Endodermal cell (in vitro differentiated cells): ENCODE data around the gene DVL1. TPM values are rescaled to one million over a fixed set of nuclear protein-coding genes. Genes with fewer than 3 reads are reported as not detected.

Experiments
- DNase-seq: peaks from one replicate; pipeline ENCODE4 v3.0.0-alpha.2; 2017
- H3K27ac ChIP-seq: 2 replicates; pipeline ENCODE4 v1.5.1; 2013; ENCODE audit warnings: mild to moderate bottlenecking, low read depth, low read length, moderate library complexity
- H3K27me3 ChIP-seq: 2 replicates; pipeline ENCODE4 v1.6.1; 2013; ENCODE audit warnings: mild to moderate bottlenecking, low read length, moderate library complexity; ENCODE audit not compliant: insufficient read depth, control insufficient read depth, poor library complexity, severe bottlenecking
- H3K36me3 ChIP-seq: 2 replicates; pipeline ENCODE4 v1.7.0; 2013; ENCODE audit warnings: mild to moderate bottlenecking, low read length, moderate library complexity; ENCODE audit not compliant: control insufficient read depth, insufficient read depth
- H3K4me1 ChIP-seq: one replicate; pipeline ENCODE4 v1.7.0; 2013; ENCODE audit warnings: low read length; ENCODE audit not compliant: control insufficient read depth, insufficient read depth
- H3K4me3 ChIP-seq: 2 replicates; pipeline ENCODE4 v1.5.1; 2013; ENCODE audit warnings: mild to moderate bottlenecking, low read length, moderate library complexity
- H3K9ac ChIP-seq: 2 replicates; pipeline ENCODE4 v1.6.1; 2013; ENCODE audit warnings: mild to moderate bottlenecking, low read length, moderate library complexity; ENCODE audit not compliant: poor library complexity, severe bottlenecking; ENCODE audit errors: extremely low read depth
- H3K9me3 ChIP-seq: 2 replicates; pipeline ENCODE4 v1.6.1; 2013; ENCODE audit warnings: mild to moderate bottlenecking, low read length, moderate library complexity; ENCODE audit not compliant: control insufficient read depth
- H3K27ac Mint-ChIP-seq: 2 replicates; pipeline ENCODE4 v1.8.0; 2020; ENCODE audit warnings: mixed read lengths
- H3K27me3 Mint-ChIP-seq: 2 replicates; pipeline ENCODE4 v1.8.0; 2021; ENCODE audit warnings: mild to moderate bottlenecking, mixed read lengths; ENCODE audit not compliant: insufficient read depth
- H3K36me3 Mint-ChIP-seq: 2 replicates; pipeline ENCODE4 v1.8.0; 2020; ENCODE audit warnings: low read depth, mixed read lengths
- H3K4me1 Mint-ChIP-seq: 2 replicates; pipeline ENCODE4 v1.8.0; 2020; ENCODE audit warnings: mixed read lengths
- H3K4me3 Mint-ChIP-seq: 2 replicates; pipeline ENCODE4 v1.8.0; 2020; ENCODE audit warnings: mild to moderate bottlenecking, moderate library complexity, mixed read lengths
- H3K9me3 Mint-ChIP-seq: 2 replicates; pipeline ENCODE4 v1.8.0; 2020; ENCODE audit warnings: mild to moderate bottlenecking, mixed read lengths
- CTCF ChIP-seq: fragments of 200-600 bp; sonication (generic); conservative IDR thresholded peaks from 2 replicates; pipeline ENCODE4 v1.5.0; 2021; ENCODE audit warnings: antibody characterized with exemption, mild to moderate bottlenecking
- WGBS, 2 experiments: methylation state at CpG; one replicate each; pipeline versions ENCODE4 v1.1.5 to v1.1.7; 2013; ENCODE audit warnings: missing lambda C conversion rate in 2 of 2, mixed read lengths in 1 of 2; ENCODE audit not compliant: insufficient coverage in 1 of 2, insufficient read length in 1 of 2; 5-methylcytosine and 5-hydroxymethylcytosine counted together
- microRNA-seq: library from miRNA; unstranded; fragments of <30 nt; microRNA quantifications from one replicate; pipeline ENCODE4 v1.2.0, GENCODE V29; 2020; ENCODE audit warnings: borderline microRNAs expressed
- total RNA-seq, 2 donors: library from RNA; stranded (reverse); fragmentation: NEBNext Ultra II Directional in 1 of 2; extraction: Animal tissue kit (Norgen Biotek cat#: 25700) in 1 of 2; gene quantifications; 2 replicates in 1 of 2; 3 replicates in 1 of 2; pipeline ENCODE4 v1.2.1, GENCODE V29; 2021

The DVL1 gene
- total RNA-seq, 2 donors from 2014 or later, result 71.9 to 73.3 TPM

GRCh38 chr1:1285611-1286311 is 63.5 kb downstream of the DVL1 start:
- H3K9ac ChIP-seq, result no peak overlapping the region

More at GRCh38 chr1:1285611-1286311, 63.5 kb downstream of the DVL1 start:
- H3K27me3 ChIP-seq, result no peaks in the 10 kb centered on the region
- H3K36me3 ChIP-seq, result no peaks in the 10 kb centered on the region
- Mint-ChIP-seq H3K36me3 (no peaks in the 10 kb centered on the region), H3K4me3 (no peak overlapping the region), H3K27me3 (no peaks in the 10 kb centered on the region), H3K4me1 (no peaks in the 10 kb centered on the region), H3K27ac (no peak overlapping the region), H3K9me3 (peaks cover 2% of the 10 kb centered on the region)
- H3K9me3 ChIP-seq, result no peaks in the 10 kb centered on the region
- H3K4me3 ChIP-seq, result no peak overlapping the region
- H3K4me1 ChIP-seq, result no peaks in the 10 kb centered on the region
- DNase-seq, result peak; percentile 53
- WGBS, 2 experiments, result 91% methylated on average over 28 to 37 of the region's 37 CpGs
- TF ChIP-seq CTCF, result no peak
- no peak overlapping the region for H3K27ac ChIP-seq

Small RNA genes lying within 50 kb of the gene (microRNA-seq; reads per million reads assigned to microRNA genes)
- gene MIR6726, result not detected
- gene MIR6727, result not detected
- 0.44 reads per million for gene MIR6808

Other genes starting within 250 kb of the DVL1 start
- 10 to 100 TPM; 23.1 to 29.5 TPM for gene C1orf159, start 233.3 kb downstream of the DVL1 start, total RNA-seq
- 1 to 10 TPM in 1 of 2 donors, under 1 TPM in 1; 0.93 to 1.2 TPM for gene TTLL10, start 175.5 kb downstream of the DVL1 start, total RNA-seq
- 1 to 10 TPM in 1 of 2 donors, under 1 TPM in 1; 0.95 to 1.7 TPM for gene TNFRSF18, start 142.8 kb downstream of the DVL1 start, total RNA-seq
- gene TNFRSF4, start 135.3 kb downstream of the DVL1 start, total RNA-seq, result under 1 TPM in 1 of 2 donors, not detected in 1; 0.20 TPM
- gene SDF4, start 117.4 kb downstream of the DVL1 start, total RNA-seq, result 10 to 100 TPM; 85.9 to 95.6 TPM
- 10 to 100 TPM; 24.8 to 31.5 TPM for gene B3GALT6, start 117.2 kb downstream of the DVL1 start, total RNA-seq
- gene C1QTNF12, start 102.7 kb downstream of the DVL1 start, total RNA-seq, result 10 to 100 TPM in 1 of 2 donors, 1 to 10 TPM in 1; 8.1 to 13.5 TPM
- 10 to 100 TPM; 69.9 to 72.7 TPM for gene UBE2J2, start 75.6 kb downstream of the DVL1 start, total RNA-seq
- gene SCNN1D, start 69.0 kb downstream of the DVL1 start, total RNA-seq, result 1 to 10 TPM; 5.4 TPM
- gene ACAP3, start 41.5 kb downstream of the DVL1 start, total RNA-seq, result 10 to 100 TPM; 36.8 to 43.5 TPM
- gene PUSL1, start 40.8 kb downstream of the DVL1 start, total RNA-seq, result 10 to 100 TPM; 21.7 to 23.8 TPM
- 100 to 1,000 TPM; 146 to 153 TPM for gene INTS11, start 24.8 kb downstream of the DVL1 start, total RNA-seq
- gene CPTP, start 24.6 kb downstream of the DVL1 start, total RNA-seq, result 10 to 100 TPM; 12.0 to 13.6 TPM
- gene TAS1R3, start 18.1 kb downstream of the DVL1 start, total RNA-seq, result under 1 TPM; 0.09 to 0.35 TPM
- 10 to 100 TPM; 28.3 to 29.2 TPM for gene MXRA8, start 9.1 kb upstream of the DVL1 start, total RNA-seq
- gene AURKAIP1, start 25.8 kb upstream of the DVL1 start, total RNA-seq, result 100 to 1,000 TPM; 159 to 162 TPM
- gene CCNL2, start 49.9 kb upstream of the DVL1 start, total RNA-seq, result 100 to 1,000 TPM; 187 to 244 TPM
- 100 to 1,000 TPM; 109 to 129 TPM for gene MRPL20, start 57.9 kb upstream of the DVL1 start, total RNA-seq
- 1 to 10 TPM; 1.6 TPM for gene ANKRD65, start 71.9 kb upstream of the DVL1 start, total RNA-seq
- gene VWA1, start 86.3 kb upstream of the DVL1 start, total RNA-seq, result 10 to 100 TPM; 12.7 to 17.4 TPM
- gene ATAD3C, start 100.3 kb upstream of the DVL1 start, total RNA-seq, result under 1 TPM; 0.55 TPM
- 10 to 100 TPM; 41.8 to 47.4 TPM for gene ATAD3B, start 122.3 kb upstream of the DVL1 start, total RNA-seq
- 10 to 100 TPM; 42.8 to 47.6 TPM for gene ATAD3A, start 162.7 kb upstream of the DVL1 start, total RNA-seq
- 1 to 10 TPM; 6.4 to 6.9 TPM for gene TMEM240, start 191.2 kb upstream of the DVL1 start, total RNA-seq
- gene SSU72, start 225.4 kb upstream of the DVL1 start, total RNA-seq, result 100 to 1,000 TPM; 133 to 138 TPM